ENCODE measurements around the gene MAPKBP1.
"Not testable (repeated sequence)": the region's sequence is repeated elsewhere in the genome, so short reads cannot be mapped to it uniquely, and the experiment has no call there.

Gene MAPKBP1

DNA sequence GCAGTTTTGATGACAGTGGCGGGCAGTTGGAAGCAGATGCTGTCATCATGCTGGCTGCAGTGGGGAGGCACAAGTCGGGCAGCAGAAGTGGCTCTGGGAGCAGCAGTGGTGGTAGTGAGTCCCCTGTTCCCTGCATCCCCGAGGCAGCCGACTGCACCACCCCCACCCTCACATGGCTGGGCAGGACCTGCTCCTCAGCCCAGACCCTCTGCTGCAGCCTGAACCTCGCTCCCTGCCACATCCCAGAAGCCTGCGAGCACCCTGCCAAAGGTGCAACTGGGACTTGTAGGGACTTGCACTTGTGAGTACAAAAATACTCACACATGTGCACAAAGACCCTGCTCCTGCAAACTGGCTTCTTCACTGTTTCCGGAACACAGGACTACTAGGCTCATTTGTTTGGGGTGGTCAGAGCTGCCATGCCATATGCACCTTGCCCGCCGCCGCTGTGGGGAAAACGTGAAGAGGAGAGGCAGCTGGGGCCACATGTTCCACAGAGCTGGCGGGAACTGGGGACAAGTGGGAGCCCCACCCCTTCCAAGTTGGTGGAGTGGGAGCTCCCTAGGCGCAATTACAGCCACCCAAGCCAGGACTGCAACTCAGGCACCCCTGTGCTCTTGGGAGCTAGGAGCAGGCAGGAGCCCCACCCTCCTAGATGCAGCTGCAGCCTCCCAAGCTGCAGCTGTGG, 55.8 kb downstream of the MAPKBP1 start:
- Histone ChIP-seq H3K27me3 (replicated peaks; ENCODE audit: insufficient read depth, low read length) (no peaks in the 10 kb centered on the region), H2AFZ (ENCODE audit: low read length) (no peak overlapping the region), H3K9me3 (replicated peaks; ENCODE audit: insufficient read depth, low read length) (no peaks in the 10 kb centered on the region), H3K9ac (ENCODE audit: low read length) (no peak overlapping the region), H3K4me1 (ENCODE audit: low read length) (no peaks in the 10 kb centered on the region), H3K36me3 (replicated peaks; ENCODE audit: insufficient read depth, low read length) (no peaks in the 10 kb centered on the region), H3K79me2 (ENCODE audit: low read length) (no peaks in the 10 kb centered on the region), H3K27ac (ENCODE audit: low read length) (no peak overlapping the region), H4K20me1 (ENCODE audit: insufficient read depth, low read length) (no peaks in the 10 kb centered on the region), H3K4me3 (ENCODE audit: low read length) (no peak overlapping the region), H3K9me2 (replicated peaks; ENCODE audit: insufficient read depth, low read length) (no peaks in the 10 kb centered on the region), H3K4me2 (ENCODE audit: low read depth, low read length) (no peak overlapping the region), H3F3A (ENCODE audit: insufficient read depth, low read length) (no peaks in the 10 kb centered on the region)
- no peak for DNase-seq
- no peak for TF ChIP-seq EZH2 (optimal IDR thresholded peaks at IDR 0.05; ENCODE audit: low read depth, low read length)
- TF ChIP-seq EZH2phosphoT487 (IDR thresholded peaks at IDR 0.05; ENCODE audit: low read length): no peak
- TF ChIP-seq, protein P1, sequence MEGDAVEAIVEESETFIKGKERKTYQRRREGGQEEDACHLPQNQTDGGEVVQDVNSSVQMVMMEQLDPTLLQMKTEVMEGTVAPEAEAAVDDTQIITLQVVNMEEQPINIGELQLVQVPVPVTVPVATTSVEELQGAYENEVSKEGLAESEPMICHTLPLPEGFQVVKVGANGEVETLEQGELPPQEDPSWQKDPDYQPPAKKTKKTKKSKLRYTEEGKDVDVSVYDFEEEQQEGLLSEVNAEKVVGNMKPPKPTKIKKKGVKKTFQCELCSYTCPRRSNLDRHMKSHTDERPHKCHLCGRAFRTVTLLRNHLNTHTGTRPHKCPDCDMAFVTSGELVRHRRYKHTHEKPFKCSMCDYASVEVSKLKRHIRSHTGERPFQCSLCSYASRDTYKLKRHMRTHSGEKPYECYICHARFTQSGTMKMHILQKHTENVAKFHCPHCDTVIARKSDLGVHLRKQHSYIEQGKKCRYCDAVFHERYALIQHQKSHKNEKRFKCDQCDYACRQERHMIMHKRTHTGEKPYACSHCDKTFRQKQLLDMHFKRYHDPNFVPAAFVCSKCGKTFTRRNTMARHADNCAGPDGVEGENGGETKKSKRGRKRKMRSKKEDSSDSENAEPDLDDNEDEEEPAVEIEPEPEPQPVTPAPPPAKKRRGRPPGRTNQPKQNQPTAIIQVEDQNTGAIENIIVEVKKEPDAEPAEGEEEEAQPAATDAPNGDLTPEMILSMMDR (IDR thresholded peaks at IDR 0.05; ENCODE audit: low read length): no peak

DNA sequence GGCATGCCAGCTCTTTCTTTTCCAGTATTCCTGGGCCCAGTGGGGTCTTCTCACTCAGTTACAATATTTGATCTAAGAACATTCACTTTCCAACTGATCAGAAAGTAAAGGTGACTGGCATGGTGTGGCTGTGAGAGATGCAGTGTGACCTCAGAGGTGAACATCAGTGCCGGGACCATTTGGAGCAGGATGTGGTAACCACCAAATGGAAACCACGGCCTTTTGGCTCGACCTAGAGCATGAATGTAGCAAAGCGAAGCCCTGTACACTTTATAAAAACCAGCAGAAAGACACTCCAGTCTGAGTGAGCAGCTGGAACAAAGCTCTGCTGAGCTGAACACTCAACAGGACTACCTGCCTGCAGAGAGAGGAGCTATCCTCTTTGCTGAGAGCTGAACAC, 57.0 kb downstream of the MAPKBP1 start:
- H3K9ac ChIP-seq (ENCODE audit: low read length); H3K27ac ChIP-seq (ENCODE audit: low read length); H3K4me1 ChIP-seq (ENCODE audit: low read length); H4K20me1 ChIP-seq (ENCODE audit: insufficient read depth, low read length); DNase-seq; H3K4me3 ChIP-seq (ENCODE audit: low read length); H3K36me3 ChIP-seq (replicated peaks; ENCODE audit: insufficient read depth, low read length); H3K79me2 ChIP-seq (ENCODE audit: low read length); H2AFZ ChIP-seq (ENCODE audit: low read length); H3K27me3 ChIP-seq (replicated peaks; ENCODE audit: insufficient read depth, low read length); H3K4me2 ChIP-seq (ENCODE audit: low read depth, low read length); H3K9me3 ChIP-seq (replicated peaks; ENCODE audit: insufficient read depth, low read length); H3F3A ChIP-seq (ENCODE audit: insufficient read depth, low read length); H3K9me2 ChIP-seq (replicated peaks; ENCODE audit: insufficient read depth, low read length): not testable (repeated sequence)

DNA sequence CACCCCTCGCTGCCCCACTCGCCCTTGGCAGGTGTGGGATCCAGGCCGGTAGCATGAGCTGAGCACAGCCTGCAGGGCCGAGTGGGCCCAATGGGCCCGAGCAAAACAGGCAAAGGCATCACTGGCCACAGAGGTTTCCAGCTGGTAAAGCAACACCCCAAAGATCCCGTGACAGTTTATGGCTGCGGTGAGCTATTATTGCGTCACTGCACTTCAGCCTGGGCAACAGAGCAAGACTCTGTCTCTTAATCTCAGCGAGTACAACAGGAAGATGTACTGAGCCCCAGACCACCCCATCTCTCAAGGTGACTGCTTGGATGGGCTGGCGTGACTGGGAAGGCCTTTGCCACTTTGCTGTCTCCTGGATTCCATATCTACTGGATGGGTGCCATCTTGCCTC, 57.9 kb downstream of the MAPKBP1 start:
- H3F3A ChIP-seq (ENCODE audit: insufficient read depth, low read length): no peaks in the 10 kb centered on the region
- H3K9ac ChIP-seq (ENCODE audit: low read length): no peak overlapping the region
- H4K20me1 ChIP-seq (ENCODE audit: insufficient read depth, low read length): no peaks in the 10 kb centered on the region
- no peak for TF ChIP-seq EZH2phosphoT487 (IDR thresholded peaks at IDR 0.05; ENCODE audit: low read length)
- no peak for TF ChIP-seq EZH2 (optimal IDR thresholded peaks at IDR 0.05; ENCODE audit: low read depth, low read length)
- H3K36me3 ChIP-seq (replicated peaks; ENCODE audit: insufficient read depth, low read length): no peaks in the 10 kb centered on the region
- no peaks in the 10 kb centered on the region for H3K79me2 ChIP-seq (ENCODE audit: low read length)
- H3K4me3 ChIP-seq (ENCODE audit: low read length): no peak overlapping the region
- H3K27me3 ChIP-seq (replicated peaks; ENCODE audit: insufficient read depth, low read length): no peaks in the 10 kb centered on the region
- no peaks in the 10 kb centered on the region for H3K9me3 ChIP-seq (replicated peaks; ENCODE audit: insufficient read depth, low read length)
- H2AFZ ChIP-seq (ENCODE audit: low read length): no peak overlapping the region
- no peaks in the 10 kb centered on the region for H3K4me1 ChIP-seq (ENCODE audit: low read length)
- no peaks in the 10 kb centered on the region for H3K9me2 ChIP-seq (replicated peaks; ENCODE audit: insufficient read depth, low read length)
- H3K27ac ChIP-seq (ENCODE audit: low read length): no peak overlapping the region
- DNase-seq: no peak
- H3K4me2 ChIP-seq (ENCODE audit: low read depth, low read length): no peak overlapping the region

DNA sequence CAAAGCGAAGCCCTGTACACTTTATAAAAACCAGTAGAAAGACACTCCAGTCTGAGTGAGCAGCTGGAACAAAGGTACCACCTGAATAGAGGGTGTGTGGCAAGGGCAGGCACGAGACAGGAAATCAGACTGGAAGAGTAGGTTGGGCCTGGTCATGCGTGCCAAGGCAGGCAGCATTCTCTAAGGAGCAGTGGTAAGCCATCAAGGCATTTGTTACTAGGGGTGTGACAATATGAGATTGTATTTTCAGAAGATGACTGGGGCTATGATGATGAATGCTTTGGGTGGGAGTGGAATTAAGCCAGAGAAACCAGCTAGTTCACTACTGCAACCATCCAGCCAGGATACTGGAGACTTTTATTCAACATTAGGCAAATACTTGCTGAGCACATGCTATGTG, 58.6 kb downstream of the MAPKBP1 start:
- Histone ChIP-seq H3K79me2 (ENCODE audit: low read length) (no peaks in the 10 kb centered on the region), H3K4me3 (ENCODE audit: low read length) (no peak overlapping the region)
- DNase-seq: no peak

More for the DNA sequence above, 58.6 kb downstream of the MAPKBP1 start:
- Histone ChIP-seq H4K20me1 (ENCODE audit: insufficient read depth, low read length) (no peaks in the 10 kb centered on the region), H3K9me2 (replicated peaks; ENCODE audit: insufficient read depth, low read length) (no peaks in the 10 kb centered on the region), H3K4me2 (ENCODE audit: low read depth, low read length) (no peak overlapping the region), H2AFZ (ENCODE audit: low read length) (no peak overlapping the region), H3K36me3 (replicated peaks; ENCODE audit: insufficient read depth, low read length) (no peaks in the 10 kb centered on the region), H3K9ac (ENCODE audit: low read length) (no peak overlapping the region), H3K27me3 (replicated peaks; ENCODE audit: insufficient read depth, low read length) (no peaks in the 10 kb centered on the region), H3F3A (ENCODE audit: insufficient read depth, low read length) (no peaks in the 10 kb centered on the region), H3K27ac (ENCODE audit: low read length) (no peak overlapping the region), H3K4me1 (ENCODE audit: low read length) (no peaks in the 10 kb centered on the region), H3K9me3 (replicated peaks; ENCODE audit: insufficient read depth, low read length) (no peaks in the 10 kb centered on the region)
- TF ChIP-seq EZH2phosphoT487 (IDR thresholded peaks at IDR 0.05; ENCODE audit: low read length): no peak
- TF ChIP-seq, protein P1 (IDR thresholded peaks at IDR 0.05; ENCODE audit: low read length): no peak
- TF ChIP-seq EZH2 (optimal IDR thresholded peaks at IDR 0.05; ENCODE audit: low read depth, low read length): no peak

All from MM.1S (cell line).